22Rv1 (cell line): ENCODE data around the gene LRIG3.

ENCODE experiments used
- CTCF ChIP-seq: fragments of 450-650 bp; IDR thresholded peaks from 2 replicates; pipeline ENCODE4 v1.5.1; 2017; ENCODE audit warnings: mild to moderate bottlenecking
- ZFX ChIP-seq: fragments of 450-650 bp; IDR thresholded peaks from 2 replicates; pipeline ENCODE4 v1.6.1; 2017; ENCODE audit warnings: antibody characterized with exemption, borderline replicate concordance

GRCh38 chr12:58954002-58954401, 33.7 kb upstream of the LRIG3 start:
- TF ChIP-seq CTCF (no peak), ZFX (no peak)
